ENCODE data around the gene FAIM2. TPM values are rescaled to one million over a fixed set of nuclear protein-coding genes. Genes with fewer than 3 reads are reported as not detected.

The FAIM2 gene
- total and polyA plus RNA-seq, 2 donors (not counting 3 experiments of a cell fraction or from before 2014, with no cell fraction given): 0.01 TPM; not detected in 1

GRCh38 chr12:49868449-49868848, 35.3 kb downstream of the FAIM2 start:
- Histone ChIP-seq H3K4me3 (replicated peaks in 1 of 3; ENCODE audit: insufficient read depth in 1 of 3, low read depth in 1 of 3, low read length in 3 of 3) (no peak overlapping the region), H3K36me3 (ENCODE audit: control insufficient read depth in 2 of 2, extremely low read depth in 1 of 2, insufficient read depth in 2 of 2, low read length in 2 of 2) (no peaks in the 10 kb centered on the region), H3K27ac (ENCODE audit: insufficient read depth, low read depth, low read length) (no peak overlapping the region), H3K4me1 (ENCODE audit: control insufficient read depth, extremely low read depth, insufficient read depth, low read length) (peaks cover 20% of the 10 kb centered on the region), H3K9ac (replicated peaks; ENCODE audit: extremely low read depth, insufficient read depth, low read length) (no peak overlapping the region), H2AFZ (ENCODE audit: low read depth, low read length) (no peak overlapping the region), H4K20me1 (replicated peaks; ENCODE audit: control insufficient read depth, extremely low read depth, insufficient read depth, low read length) (no peaks in the 10 kb centered on the region), H3K79me2 (ENCODE audit: control insufficient read depth, insufficient read depth, low read length) (no peaks in the 10 kb centered on the region), H3K27me3 (ENCODE audit: control insufficient read depth in 2 of 2, insufficient read depth in 2 of 2, low read length in 2 of 2) (peaks cover 2 to 7% of the 10 kb centered on the region in 2 experiments), H3K4me2 (ENCODE audit: insufficient read depth, low read length) (no peak overlapping the region), H3K9me3 (replicated peaks; ENCODE audit: control insufficient read depth, insufficient read depth, low read length) (no peaks in the 10 kb centered on the region), H3K9me1 (replicated peaks; ENCODE audit: control insufficient read depth, extremely low read depth, insufficient read depth, low read length) (no peaks in the 10 kb centered on the region)
- dilution Hi-C loops (cut with MboI; ENCODE audit: extremely low pct_ligation_motif_present, low sequenced_read_pairs): no loop called here
- no TSS peak for BruUV-seq (replicated peaks)
- TF ChIP-seq FOS (IDR thresholded peaks at IDR 0.05; ENCODE audit: borderline replicate concordance, insufficient read depth, low read length) (no peak), GATA2 (IDR thresholded peaks at IDR 0.05; ENCODE audit: insufficient read depth, insufficient read length, low read depth, low read length) (no peak), MAX (IDR thresholded peaks at IDR 0.05; ENCODE audit: insufficient read depth, insufficient read length) (no peak), CTCF (IDR thresholded peaks at IDR 0.05; ENCODE audit: extremely low read depth in 1 of 2, insufficient read depth in 1 of 2, low read depth in 1 of 2, low read length in 2 of 2) (no peak), POLR2A (IDR thresholded peaks at IDR 0.05; ENCODE audit: low read depth, low read length) (no peak), JUN (IDR thresholded peaks at IDR 0.05; ENCODE audit: borderline replicate concordance, insufficient read depth, insufficient read length, low read depth) (no peak), POLR2AphosphoS5 (IDR thresholded peaks at IDR 0.05; ENCODE audit: insufficient read depth, low read depth, low read length) (no peak), MYC (IDR thresholded peaks at IDR 0.05; ENCODE audit: low read depth, low read length) (no peak), EZH2 (IDR thresholded peaks at IDR 0.05; ENCODE audit: borderline replicate concordance, low read depth, low read length, severe bottlenecking) (no peak)
- FAIRE-seq (no peak), DNase-seq (ENCODE audit: low read depth, low spot score) (no peak)
- CTCF ChIA-PET: interaction anchor here (0.6 to 7.9 kb wide), 24 partner anchors 29 to 202 kb away, joined by 3 to 183 read pairs (median 6); partner anchors contain the start of genes AQP5, AQP6, RACGAP1 and TMBIM6
- POLR2A ChIA-PET: interaction anchor here (0.8 to 1.4 kb wide), 4 partner anchors 97 to 127 kb away, joined by 3 to 5 read pairs (median 3); no protein-coding TSS in a partner anchor
- intact Hi-C loops (cut with micrococcal nuclease): loop anchor here (1.0 to 5.0 kb wide), 2 partner anchors 52 to 169 kb away; no protein-coding TSS in a partner anchor
